K562 (cell line): Measurements from ENCODE around the gene TICAM1. TPM values are rescaled to one million over a fixed set of nuclear protein-coding genes. Genes with fewer than 3 reads are reported as not detected.

Experiments used
- AFF4 ChIP-seq: sonication (generic); formaldehyde crosslinking; IDR thresholded peaks from 2 replicates; pipeline ENCODE4 v1.8.0; 2023; ENCODE audit warnings: mild to moderate bottlenecking, missing genetic modification reagents
- ATF3 ChIP-seq, 2 experiments: fragments of 450-650 bp in 1 of 2; sonication (generic) in 1 of 2; formaldehyde crosslinking in 1 of 2; IDR thresholded peaks in 1 of 2; conservative IDR thresholded peaks in 1 of 2; 2 replicates each; pipeline versions ENCODE4 v1.6.1 to v1.8.1; 2016 to 2023; ENCODE audit warnings: mild to moderate bottlenecking in 2 of 2, moderate library complexity in 2 of 2, inconsistent platforms in 1 of 2, missing genetic modification reagents in 1 of 2
- ELF2 ChIP-seq: fragments of 250-450 bp; sonication (Bioruptor Pico); IDR thresholded peaks from 2 replicates; pipeline ENCODE4 v1.5.0; 2021; ENCODE audit warnings: mild to moderate bottlenecking
- GABPB2 ChIP-seq: fragments of 250-450 bp; sonication (Bioruptor Pico); conservative IDR thresholded peaks from 2 replicates; pipeline ENCODE4 v1.5.1; 2021; ENCODE audit warnings: mild to moderate bottlenecking
- NEUROD1 ChIP-seq: fragments of 150-350 bp; IDR thresholded peaks from 2 replicates; pipeline ENCODE4 v1.6.1; 2014; ENCODE audit warnings: borderline replicate concordance, low read length, low read depth; ENCODE audit not compliant: partially characterized antibody
- NR3C1 ChIP-seq: sonication (generic); formaldehyde crosslinking; IDR thresholded peaks from 2 replicates; pipeline ENCODE4 v1.8.1; 2022; ENCODE audit warnings: missing genetic modification reagents
- SIN3B ChIP-seq: fragments of 450-650 bp; IDR thresholded peaks from 2 replicates; pipeline ENCODE4 v1.6.1; 2017; ENCODE audit warnings: low read depth, mild to moderate bottlenecking, moderate library complexity
- SP1 ChIP-seq: sonication (generic); formaldehyde crosslinking; IDR thresholded peaks from 2 replicates; pipeline ENCODE4 v1.8.1; 2022; ENCODE audit warnings: mild to moderate bottlenecking, missing genetic modification reagents
- THRAP3 ChIP-seq: fragments of 450-650 bp; IDR thresholded peaks from 2 replicates; pipeline ENCODE4 v1.6.1; 2016; ENCODE audit warnings: mild to moderate bottlenecking, inconsistent platforms, borderline replicate concordance
- ZBTB34 ChIP-seq: fragments of 250-450 bp; sonication (Bioruptor Pico); IDR thresholded peaks from 2 replicates; pipeline ENCODE4 v1.8.0; 2021; ENCODE audit warnings: mild to moderate bottlenecking, moderate library complexity
- ZNF263 ChIP-seq: sonication (generic); formaldehyde crosslinking; IDR thresholded peaks from 2 replicates; pipeline ENCODE4 v1.8.0; 2022; ENCODE audit warnings: mild to moderate bottlenecking, missing genetic modification reagents, borderline replicate concordance
- polyA plus RNA-seq, 8 experiments: library from polyadenylated mRNA; depleted of rRNA in 4 of 8; stranded (reverse) in 5 of 8; unstranded in 3 of 8; fragments of >200 nt; fragmentation: Nextera tagmentation in 2 of 8; fragmentation: Illumina TruSeq in 1 of 8; extraction: Ambion mirVana in 2 of 8; extraction: Trizol in 1 of 8; gene quantifications; 2 replicates each; pipeline versions ENCODE4 v1.2.1 to v1.2.3, GENCODE V29; 2011 to 2014; ENCODE audit warnings: inconsistent platforms in 1 of 8, missing spikeins in 1 of 8
- total RNA-seq, 7 experiments: library from RNA; depleted of rRNA in 6 of 7; stranded (reverse); fragments of >200 nt in 6 of 7; fragmentation: Illumina TruSeq in 2 of 7; extraction: Trizol in 2 of 7; gene quantifications; 2 replicates each; pipeline versions ENCODE4 v1.2.1 to v1.2.3, GENCODE V29; 2011 to 2021; ENCODE audit warnings: low replicate concordance in 1 of 7
- TF ChIP-seq, protein P1 (sequence below): sonication (generic); formaldehyde crosslinking; IDR thresholded peaks from 2 replicates; pipeline ENCODE4 v1.8.0; 2022; ENCODE audit warnings: mild to moderate bottlenecking, low read depth, missing genetic modification reagents
- TF ChIP-seq, protein P2 (sequence below): sonication (generic); formaldehyde crosslinking; IDR thresholded peaks from 2 replicates; pipeline ENCODE4 v1.8.1; 2023; ENCODE audit warnings: missing genetic modification reagents, mild to moderate bottlenecking, borderline replicate concordance

Gene TICAM1
- total and polyA plus RNA-seq, 9 of the 15 experiments (the other 6 are each of a cell fraction or from before 2014, with no cell fraction given), result 0.07 to 11.6 (median 1.5) TPM

DNA sequence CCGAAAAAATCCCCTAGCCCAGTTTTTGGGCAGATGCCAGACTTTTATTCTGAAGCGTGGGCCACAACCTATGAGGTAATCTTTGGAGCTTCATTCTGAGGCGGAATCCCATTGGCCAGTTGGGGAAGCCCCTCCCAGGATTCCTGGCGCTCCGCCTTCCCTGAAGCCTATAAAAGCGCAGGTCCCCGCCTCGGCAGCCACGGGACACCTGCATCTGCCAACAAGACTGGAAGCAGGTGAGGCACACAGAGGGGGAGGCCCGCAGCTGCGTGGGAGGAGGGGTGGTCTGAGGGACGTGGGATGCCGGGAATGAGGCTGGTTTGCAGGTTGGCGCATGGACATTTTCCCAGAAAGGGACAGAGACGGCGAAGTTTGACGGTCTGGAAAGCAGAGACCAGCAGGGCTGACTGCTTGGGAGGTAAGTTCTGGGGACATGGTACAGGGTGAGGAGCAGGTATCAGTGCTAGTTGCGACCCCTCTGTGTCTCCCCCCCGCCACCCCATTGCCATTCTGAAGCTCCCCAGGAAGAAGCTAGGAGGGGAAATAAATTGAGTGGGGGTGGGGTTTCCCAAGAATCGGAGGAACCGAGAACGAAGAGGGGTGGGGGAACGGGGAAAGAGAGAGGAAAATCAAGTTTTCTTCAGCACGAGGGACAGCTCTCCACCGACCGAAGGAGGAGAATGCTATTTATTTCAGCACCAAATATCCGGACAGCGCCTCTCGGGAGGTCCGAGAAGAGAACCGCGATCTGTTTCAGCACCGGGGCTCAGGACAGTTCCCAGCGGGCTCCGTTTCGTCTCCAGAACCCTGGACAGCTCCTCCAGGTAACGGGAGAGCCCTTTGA lies 62.4 kb downstream of the TICAM1 start (continued):
- peak; percentile 95 for TF ChIP-seq ZNF263
- no peak for TF ChIP-seq THRAP3
- TF ChIP-seq SIN3B, result no peak
- TF ChIP-seq SP1 (CRISPR knock-in tag), result peak; percentile 96
- TF ChIP-seq GABPB2 (CRISPR knock-in tag), result no peak
- TF ChIP-seq ZBTB34, result 0 out of 2 replicates have a peak, but pooled peaks have one; percentile 52
- peak; percentile 100 for TF ChIP-seq AFF4 (CRISPR knock-in tag)
- TF ChIP-seq NEUROD1, result peak; percentile 18
- TF ChIP-seq, protein P1, sequence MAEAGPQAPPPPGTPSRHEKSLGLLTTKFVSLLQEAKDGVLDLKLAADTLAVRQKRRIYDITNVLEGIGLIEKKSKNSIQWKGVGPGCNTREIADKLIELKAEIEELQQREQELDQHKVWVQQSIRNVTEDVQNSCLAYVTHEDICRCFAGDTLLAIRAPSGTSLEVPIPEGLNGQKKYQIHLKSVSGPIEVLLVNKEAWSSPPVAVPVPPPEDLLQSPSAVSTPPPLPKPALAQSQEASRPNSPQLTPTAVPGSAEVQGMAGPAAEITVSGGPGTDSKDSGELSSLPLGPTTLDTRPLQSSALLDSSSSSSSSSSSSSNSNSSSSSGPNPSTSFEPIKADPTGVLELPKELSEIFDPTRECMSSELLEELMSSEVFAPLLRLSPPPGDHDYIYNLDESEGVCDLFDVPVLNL (CRISPR knock-in tag), result peak; percentile 97
- TF ChIP-seq, protein P2, sequence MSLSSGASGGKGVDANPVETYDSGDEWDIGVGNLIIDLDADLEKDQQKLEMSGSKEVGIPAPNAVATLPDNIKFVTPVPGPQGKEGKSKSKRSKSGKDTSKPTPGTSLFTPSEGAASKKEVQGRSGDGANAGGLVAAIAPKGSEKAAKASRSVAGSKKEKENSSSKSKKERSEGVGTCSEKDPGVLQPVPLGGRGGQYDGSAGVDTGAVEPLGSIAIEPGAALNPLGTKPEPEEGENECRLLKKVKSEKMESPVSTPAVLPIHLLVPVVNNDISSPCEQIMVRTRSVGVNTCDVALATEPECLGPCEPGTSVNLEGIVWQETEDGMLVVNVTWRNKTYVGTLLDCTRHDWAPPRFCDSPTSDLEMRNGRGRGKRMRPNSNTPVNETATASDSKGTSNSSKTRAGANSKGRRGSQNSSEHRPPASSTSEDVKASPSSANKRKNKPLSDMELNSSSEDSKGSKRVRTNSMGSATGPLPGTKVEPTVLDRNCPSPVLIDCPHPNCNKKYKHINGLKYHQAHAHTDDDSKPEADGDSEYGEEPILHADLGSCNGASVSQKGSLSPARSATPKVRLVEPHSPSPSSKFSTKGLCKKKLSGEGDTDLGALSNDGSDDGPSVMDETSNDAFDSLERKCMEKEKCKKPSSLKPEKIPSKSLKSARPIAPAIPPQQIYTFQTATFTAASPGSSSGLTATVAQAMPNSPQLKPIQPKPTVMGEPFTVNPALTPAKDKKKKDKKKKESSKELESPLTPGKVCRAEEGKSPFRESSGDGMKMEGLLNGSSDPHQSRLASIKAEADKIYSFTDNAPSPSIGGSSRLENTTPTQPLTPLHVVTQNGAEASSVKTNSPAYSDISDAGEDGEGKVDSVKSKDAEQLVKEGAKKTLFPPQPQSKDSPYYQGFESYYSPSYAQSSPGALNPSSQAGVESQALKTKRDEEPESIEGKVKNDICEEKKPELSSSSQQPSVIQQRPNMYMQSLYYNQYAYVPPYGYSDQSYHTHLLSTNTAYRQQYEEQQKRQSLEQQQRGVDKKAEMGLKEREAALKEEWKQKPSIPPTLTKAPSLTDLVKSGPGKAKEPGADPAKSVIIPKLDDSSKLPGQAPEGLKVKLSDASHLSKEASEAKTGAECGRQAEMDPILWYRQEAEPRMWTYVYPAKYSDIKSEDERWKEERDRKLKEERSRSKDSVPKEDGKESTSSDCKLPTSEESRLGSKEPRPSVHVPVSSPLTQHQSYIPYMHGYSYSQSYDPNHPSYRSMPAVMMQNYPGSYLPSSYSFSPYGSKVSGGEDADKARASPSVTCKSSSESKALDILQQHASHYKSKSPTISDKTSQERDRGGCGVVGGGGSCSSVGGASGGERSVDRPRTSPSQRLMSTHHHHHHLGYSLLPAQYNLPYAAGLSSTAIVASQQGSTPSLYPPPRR, result peak; percentile 100
- TF ChIP-seq ATF3 (IDR thresholded peaks at IDR 0.05), result no peak
- peak; percentile 98 for TF ChIP-seq ATF3 (CRISPR knock-in tag; conservative IDR thresholded peaks at IDR 0.05)
- TF ChIP-seq ELF2, result no peak
- peak; percentile 100 for TF ChIP-seq NR3C1 (CRISPR knock-in tag)
